Thyroid gland (tissue), 4 donors: ENCODE results near the gene TLR1. TPM values are rescaled to one million over a fixed set of nuclear protein-coding genes. Genes with fewer than 3 reads are reported as not detected.

ENCODE experiments used
- DNase-seq, 2 donors: peaks; one replicate each; pipeline ENCODE4 v3.0.0-alpha.2; 2019
- H3K27ac ChIP-seq, 3 donors: fragments of 200-600 bp; sonication (generic); 1 replicate in 2 of 3; 2 replicates in 1 of 3; pipeline ENCODE4 v1.5.1; 2016 to 2019; ENCODE audit warnings: mild to moderate bottlenecking in 1 of 3, moderate library complexity in 1 of 3
- H3K27me3 ChIP-seq: fragments of 200-600 bp; sonication (generic); one replicate; pipeline ENCODE4 v1.5.1; 2019
- H3K36me3 ChIP-seq, 2 donors: fragments of 200-600 bp; sonication (generic); one replicate each; pipeline ENCODE4 v1.5.1; 2016 to 2019
- H3K4me1 ChIP-seq, 2 donors: fragments of 200-600 bp; sonication (generic); one replicate each; pipeline ENCODE4 v1.5.1; 2017 to 2019
- H3K4me3 ChIP-seq, 3 donors: fragments of 200-600 bp; sonication (generic); replicated peaks in 1 of 3; 1 replicate in 2 of 3; 2 replicates in 1 of 3; pipeline ENCODE4 v1.5.1; 2016; ENCODE audit warnings: mild to moderate bottlenecking in 1 of 3
- H3K9me3 ChIP-seq: fragments of 200-600 bp; sonication (generic); one replicate; pipeline ENCODE4 v1.5.1; 2017
- CTCF ChIP-seq, 6 experiments: fragments of 200-600 bp in 3 of 6; fragments of 450-650 bp in 3 of 6; sonication (generic) in 3 of 6; IDR thresholded peaks; one replicate each; pipeline ENCODE4 v1.5.1; 2016 to 2019; ENCODE audit warnings: antibody characterized with exemption in 6 of 6, mild to moderate bottlenecking in 2 of 6, inconsistent platforms in 1 of 6, moderate library complexity in 1 of 6
- POLR2A ChIP-seq, 2 donors: fragments of 450-650 bp; IDR thresholded peaks; one replicate each; pipeline ENCODE4 v1.6.1; 2017; ENCODE audit warnings: antibody characterized with exemption in 2 of 2, mild to moderate bottlenecking in 2 of 2, moderate library complexity in 1 of 2
- WGBS, 2 donors: methylation state at CpG; one replicate each; pipeline ENCODE4 v1.1.5; 2017; 5-methylcytosine and 5-hydroxymethylcytosine counted together
- intact Hi-C: fragments of 100-400 bp; cut with DNase I; formaldehyde crosslinking; loops from one replicate; pipeline ENCODE4 v1.15.1; 2023
- total RNA-seq, 4 donors: library from RNA; depleted of rRNA; stranded (reverse); fragments of >200 nt; gene quantifications; one replicate each; pipeline ENCODE4 v1.2.3, GENCODE V29; 2016

The TLR1 gene
- total RNA-seq, 4 donors from 2014 or later: 4.0 to 12.8 (median 7.5) TPM

DNA sequence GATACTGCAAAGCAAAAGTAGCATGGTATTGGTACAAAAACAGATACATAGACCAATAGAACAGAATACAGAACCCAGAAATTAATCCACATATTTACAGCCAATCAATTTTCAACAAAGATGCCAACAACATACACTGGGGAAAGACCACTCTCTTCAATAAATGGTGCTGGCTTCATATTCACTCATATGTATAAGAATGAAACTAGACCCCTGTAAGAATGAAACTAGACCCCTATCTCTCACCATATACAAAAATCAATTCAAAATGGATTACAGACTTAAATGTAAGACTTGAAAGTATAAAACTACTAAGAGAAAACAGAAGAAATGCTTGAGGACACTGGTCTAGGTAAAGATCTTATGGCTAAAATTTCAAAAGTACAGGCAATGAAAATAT, 32.7 kb upstream of the TLR1 start:
- Histone ChIP-seq H3K27me3 (no peaks in the 10 kb centered on the region), H3K9me3 (no peaks in the 10 kb centered on the region), H3K4me1 (peaks cover 0 to 9% of the 10 kb centered on the region in 2 donors), H3K27ac (no peak overlapping the region), H3K4me3 (no peak overlapping the region), H3K36me3 (no peaks in the 10 kb centered on the region)
- no peak for TF ChIP-seq POLR2A (IDR thresholded peaks at IDR 0.05)
- no peak for TF ChIP-seq CTCF (IDR thresholded peaks at IDR 0.05)
- DNase-seq: no peak
- intact Hi-C loops: no loop called here

GRCh38 chr4:38834570-38834969, 30.0 kb upstream of the TLR1 start:
- 93% methylated on average over 4 of the region's 4 CpGs for WGBS, 2 donors
- Histone ChIP-seq H3K27me3 (no peaks in the 10 kb centered on the region), H3K36me3 (no peaks in the 10 kb centered on the region), H3K9me3 (no peaks in the 10 kb centered on the region), H3K4me1 (peaks cover 9 to 11% of the 10 kb centered on the region in 2 donors), H3K27ac (no peak overlapping the region), H3K4me3 (no peak overlapping the region)
- TF ChIP-seq POLR2A (IDR thresholded peaks at IDR 0.05) (no peak), CTCF (IDR thresholded peaks at IDR 0.05) (no peak)
- intact Hi-C loops: no loop called here
- no peak for DNase-seq

GRCh38 chr4:38832624-38833528, 28.3 kb upstream of the TLR1 start:
- no peak overlapping the region for H3K4me3 ChIP-seq
- intact Hi-C loops: no loop called here

DNA sequence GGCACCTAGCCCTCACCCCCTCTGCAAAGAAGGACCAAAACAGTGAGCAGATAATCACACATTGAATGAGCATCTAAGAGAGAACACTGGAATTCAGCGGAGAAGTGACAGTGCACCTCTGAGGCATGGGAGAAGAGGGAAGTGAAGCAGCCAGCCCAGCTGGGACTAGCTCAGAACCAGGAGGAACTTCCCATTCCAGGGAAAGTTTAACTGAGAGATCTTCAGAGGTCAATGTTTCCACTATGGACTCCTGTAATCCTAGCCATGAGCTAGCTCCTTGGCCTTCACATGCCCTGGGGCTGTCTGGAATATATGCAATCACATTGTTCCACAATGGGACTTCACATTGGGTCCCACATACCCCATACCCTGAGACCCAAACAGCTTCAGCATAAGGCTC, 27.6 kb upstream of the TLR1 start:
- H3K27me3 ChIP-seq: no peaks in the 10 kb centered on the region
- intact Hi-C loops: no loop called here
- H3K9me3 ChIP-seq: no peaks in the 10 kb centered on the region
- DNase-seq: no peak
- TF ChIP-seq POLR2A (IDR thresholded peaks at IDR 0.05) (no peak), CTCF (IDR thresholded peaks at IDR 0.05) (no peak)
- H3K4me1 ChIP-seq: peaks cover 14 to 15% of the 10 kb centered on the region in 2 donors
- WGBS, 2 donors: 77 to 100% methylated on average over 1 of the region's 1 CpG
- no peak overlapping the region for H3K27ac ChIP-seq
- H3K4me3 ChIP-seq: no peak overlapping the region
- no peaks in the 10 kb centered on the region for H3K36me3 ChIP-seq

More at GRCh38 chr4:38832624-38833528, 28.3 kb upstream of the TLR1 start:
- Histone ChIP-seq H3K4me1 (peaks cover 14 to 15% of the 10 kb centered on the region in 2 donors), H3K9me3 (no peaks in the 10 kb centered on the region), H3K36me3 (no peaks in the 10 kb centered on the region), H3K27me3 (no peaks in the 10 kb centered on the region), H3K27ac (no peak overlapping the region)
- WGBS, 2 donors: 79 to 91% methylated on average over 5 to 7 of the region's 7 CpGs
- no peak for TF ChIP-seq CTCF (IDR thresholded peaks at IDR 0.05)
- no peak for TF ChIP-seq POLR2A (IDR thresholded peaks at IDR 0.05)
- DNase-seq: no peak

GRCh38 chr4:38831653-38832052, 27.1 kb upstream of the TLR1 start:
- H3K36me3 ChIP-seq: no peaks in the 10 kb centered on the region
- H3K27ac ChIP-seq: no peak overlapping the region
- intact Hi-C loops: no loop called here
- no peaks in the 10 kb centered on the region for H3K9me3 ChIP-seq
- no peak for DNase-seq
- TF ChIP-seq POLR2A (IDR thresholded peaks at IDR 0.05) (no peak), CTCF (IDR thresholded peaks at IDR 0.05) (no peak)
- no peaks in the 10 kb centered on the region for H3K27me3 ChIP-seq
- H3K4me3 ChIP-seq: no peak overlapping the region
- peaks cover 14 to 15% of the 10 kb centered on the region in 2 donors for H3K4me1 ChIP-seq
